ENCODE data around the gene FAM25A.

GRCh38 chr10:86981716-86982115 lies 38.4 kb upstream of the FAM25A start:
- TF ChIP-seq, protein P1, sequence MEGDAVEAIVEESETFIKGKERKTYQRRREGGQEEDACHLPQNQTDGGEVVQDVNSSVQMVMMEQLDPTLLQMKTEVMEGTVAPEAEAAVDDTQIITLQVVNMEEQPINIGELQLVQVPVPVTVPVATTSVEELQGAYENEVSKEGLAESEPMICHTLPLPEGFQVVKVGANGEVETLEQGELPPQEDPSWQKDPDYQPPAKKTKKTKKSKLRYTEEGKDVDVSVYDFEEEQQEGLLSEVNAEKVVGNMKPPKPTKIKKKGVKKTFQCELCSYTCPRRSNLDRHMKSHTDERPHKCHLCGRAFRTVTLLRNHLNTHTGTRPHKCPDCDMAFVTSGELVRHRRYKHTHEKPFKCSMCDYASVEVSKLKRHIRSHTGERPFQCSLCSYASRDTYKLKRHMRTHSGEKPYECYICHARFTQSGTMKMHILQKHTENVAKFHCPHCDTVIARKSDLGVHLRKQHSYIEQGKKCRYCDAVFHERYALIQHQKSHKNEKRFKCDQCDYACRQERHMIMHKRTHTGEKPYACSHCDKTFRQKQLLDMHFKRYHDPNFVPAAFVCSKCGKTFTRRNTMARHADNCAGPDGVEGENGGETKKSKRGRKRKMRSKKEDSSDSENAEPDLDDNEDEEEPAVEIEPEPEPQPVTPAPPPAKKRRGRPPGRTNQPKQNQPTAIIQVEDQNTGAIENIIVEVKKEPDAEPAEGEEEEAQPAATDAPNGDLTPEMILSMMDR (IDR thresholded peaks at IDR 0.05; ENCODE audit: poor library complexity), result no peak
- TF ChIP-seq EZH2 (IDR thresholded peaks at IDR 0.05; ENCODE audit: borderline replicate concordance), result no peak
- no peak for TF ChIP-seq EZH2phosphoT487 (IDR thresholded peaks at IDR 0.05; ENCODE audit: low read depth, severe bottlenecking, unreplicated experiment)

Measured in hepatocyte (in vitro differentiated cells).